GM19324 (cell line): Measurements from ENCODE around the gene TDP1.

ENCODE experiments used
- ATAC-seq: cut with Tn5 transposase; IDR thresholded peaks from one replicate; pipeline ENCODE4 v1.9.1; 2021; ENCODE audit warnings: mild to moderate bottlenecking, moderate library complexity; ENCODE audit not compliant: unreplicated experiment, low FRiP score

The TDP1 gene

GRCh38 chr14:90039253-90040010 lies 83.7 kb downstream of the TDP1 start:
- ATAC-seq: no peak

DNA sequence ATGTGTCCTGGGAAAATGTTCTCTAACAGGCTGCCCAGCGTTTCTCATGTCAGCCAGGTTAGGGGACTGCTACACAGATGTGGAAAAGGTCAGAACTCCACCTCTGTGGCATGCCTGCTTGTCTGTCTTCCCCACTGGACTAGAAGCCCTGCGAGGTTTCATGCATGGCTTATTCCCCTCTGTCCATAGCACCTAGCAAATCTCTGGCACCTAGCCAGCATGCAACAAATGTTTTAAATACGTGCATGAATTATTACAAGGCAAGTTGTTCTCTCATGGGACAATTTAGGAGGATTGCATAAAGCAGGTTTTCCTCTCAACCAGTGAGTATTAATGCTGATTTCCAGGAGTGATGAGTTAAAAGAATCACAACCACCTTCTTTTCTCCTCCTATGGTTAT lies 84.7 kb downstream of the TDP1 start:
- ATAC-seq: no peak

- no peak for ATAC-seq
Observed at GRCh38 chr14:90042496-90043252, 86.9 kb downstream of the TDP1 start.

- ATAC-seq: no peak
Observed at GRCh38 chr14:90045616-90046015, 89.9 kb downstream of the TDP1 start.

DNA sequence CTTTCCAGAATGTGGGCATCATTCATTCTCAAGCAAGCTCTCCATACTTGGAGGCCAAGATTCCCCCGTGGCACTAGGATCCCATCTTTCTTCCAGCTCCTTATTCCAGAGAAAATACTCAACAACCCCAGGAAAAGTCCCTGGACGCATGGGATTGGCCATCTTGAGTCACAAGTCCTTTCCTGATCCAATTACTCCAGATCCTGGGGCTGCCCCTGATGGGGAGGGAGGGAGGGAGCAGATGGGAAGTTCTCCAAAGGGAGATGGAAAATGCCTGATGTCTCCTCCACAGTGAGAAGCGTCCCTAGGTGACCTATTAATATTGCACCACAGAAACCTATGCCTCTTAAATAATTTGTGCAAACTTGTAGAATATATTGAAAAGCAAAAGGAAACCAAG lies 93.7 kb downstream of the TDP1 start:
- ATAC-seq: no peak

DNA sequence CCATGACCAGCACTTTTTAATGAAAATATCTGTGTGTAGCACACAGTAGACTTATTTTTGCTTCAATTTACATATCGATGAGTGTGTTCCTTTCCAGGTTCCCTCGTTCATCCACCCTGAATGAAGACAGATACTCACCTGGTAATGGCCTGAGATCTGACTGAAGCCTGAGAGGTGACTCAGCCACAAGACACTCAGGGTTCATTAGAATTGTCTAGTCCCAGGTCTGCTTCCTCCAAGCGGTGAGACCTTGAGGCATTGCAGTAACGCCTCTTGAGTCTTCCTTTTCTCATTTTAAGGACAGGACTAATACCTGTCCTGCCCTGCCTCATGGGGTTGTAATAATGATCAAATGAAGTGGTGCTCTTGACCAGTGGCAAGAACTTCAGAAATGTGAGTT lies 94.5 kb downstream of the TDP1 start:
- ATAC-seq: no peak

DNA sequence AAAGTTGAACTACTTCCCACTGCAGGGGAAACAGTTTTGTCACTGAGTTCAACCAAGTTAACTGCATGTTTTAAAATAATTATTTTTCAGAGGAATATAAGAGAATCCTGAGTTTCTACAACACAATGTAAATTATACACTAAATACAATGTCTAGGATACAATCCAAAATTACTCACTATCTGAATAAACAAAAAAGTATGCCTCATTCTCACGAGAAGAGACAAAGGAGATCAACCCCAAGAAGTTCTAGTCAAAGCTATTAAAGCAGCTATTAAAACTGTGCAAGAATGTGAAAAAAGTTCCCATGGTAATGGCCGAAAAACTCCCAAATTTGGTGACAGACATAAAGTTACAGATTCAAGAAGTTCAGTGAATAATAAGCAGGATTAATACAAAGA lies 97.3 kb downstream of the TDP1 start:
- no peak for ATAC-seq

GRCh38 chr14:90054803-90055202 lies 99.1 kb downstream of the TDP1 start:
- no peak for ATAC-seq

GRCh38 chr14:90056826-90057225 lies 101.1 kb downstream of the TDP1 start:
- no peak for ATAC-seq

GRCh38 chr14:90058876-90059458 lies 103.2 kb downstream of the TDP1 start:
- ATAC-seq: no peak

DNA sequence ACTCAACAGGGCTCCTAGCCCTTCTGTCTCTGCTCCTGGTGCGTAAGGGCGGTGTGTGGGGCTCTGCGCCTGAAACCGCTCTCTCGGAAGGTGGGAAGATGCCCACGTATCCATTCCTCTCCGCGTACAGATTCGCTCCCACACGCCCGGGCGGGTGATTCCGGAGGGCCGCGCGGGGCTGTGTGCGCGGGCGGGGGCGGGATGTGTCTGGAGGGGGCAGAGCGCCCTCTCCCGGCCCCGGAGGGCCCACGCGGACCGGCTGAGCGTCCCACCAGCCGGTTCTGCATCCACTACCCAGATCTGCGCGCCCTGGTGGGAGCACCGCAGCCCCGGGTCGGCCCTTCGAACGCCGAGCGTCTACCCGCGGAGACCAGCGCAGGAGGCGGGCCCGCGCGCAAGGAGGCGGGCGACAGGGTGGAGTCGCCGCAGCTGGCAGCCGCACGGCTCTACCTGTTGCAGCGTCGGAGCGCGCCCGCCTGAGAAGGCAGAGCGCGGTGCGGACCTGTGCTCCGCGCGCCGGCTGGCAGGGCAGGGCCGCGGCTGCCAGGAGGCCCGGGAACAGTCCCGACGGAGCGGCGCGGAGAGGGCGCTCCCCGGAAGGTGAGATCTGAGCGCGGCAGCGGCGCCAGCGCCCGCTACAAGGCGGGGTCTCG lies 104.7 kb downstream of the TDP1 start:
- ATAC-seq: no peak

DNA sequence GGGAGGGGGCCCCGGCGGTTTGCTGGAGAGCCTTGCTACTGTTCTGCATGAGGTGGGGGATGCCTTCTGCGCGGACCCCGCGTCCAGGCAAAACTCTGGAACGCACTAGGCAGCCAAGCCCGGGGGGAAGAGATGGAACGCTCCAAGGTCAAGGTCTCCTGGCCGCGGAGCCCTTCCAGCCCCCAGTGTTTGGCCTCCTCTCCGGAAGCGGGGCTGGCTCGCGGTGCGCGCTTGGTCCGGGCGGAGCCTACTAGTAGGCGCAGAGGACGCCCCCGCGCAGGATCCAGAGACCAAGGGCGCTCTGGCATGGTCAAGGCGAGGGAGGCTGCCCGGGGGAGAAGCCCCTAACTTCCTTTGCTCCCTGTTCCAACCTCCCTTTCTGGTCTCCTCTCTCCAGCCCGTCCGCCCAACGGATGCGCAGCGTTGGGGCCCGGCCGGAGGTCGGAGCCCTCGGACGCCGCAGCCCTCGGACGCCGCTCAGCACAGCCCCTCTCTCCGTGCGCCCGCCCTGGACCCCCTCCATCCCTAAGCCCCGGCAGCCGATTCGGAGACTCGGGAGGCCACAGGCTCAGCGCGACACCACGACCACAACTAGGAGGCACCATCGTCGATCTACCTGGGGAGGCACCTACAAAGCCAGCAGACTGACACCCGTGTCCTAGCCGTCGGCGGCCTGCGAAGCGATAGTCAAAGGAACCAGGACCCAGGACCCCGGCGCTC lies 105.4 kb downstream of the TDP1 start:
- no peak for ATAC-seq

DNA sequence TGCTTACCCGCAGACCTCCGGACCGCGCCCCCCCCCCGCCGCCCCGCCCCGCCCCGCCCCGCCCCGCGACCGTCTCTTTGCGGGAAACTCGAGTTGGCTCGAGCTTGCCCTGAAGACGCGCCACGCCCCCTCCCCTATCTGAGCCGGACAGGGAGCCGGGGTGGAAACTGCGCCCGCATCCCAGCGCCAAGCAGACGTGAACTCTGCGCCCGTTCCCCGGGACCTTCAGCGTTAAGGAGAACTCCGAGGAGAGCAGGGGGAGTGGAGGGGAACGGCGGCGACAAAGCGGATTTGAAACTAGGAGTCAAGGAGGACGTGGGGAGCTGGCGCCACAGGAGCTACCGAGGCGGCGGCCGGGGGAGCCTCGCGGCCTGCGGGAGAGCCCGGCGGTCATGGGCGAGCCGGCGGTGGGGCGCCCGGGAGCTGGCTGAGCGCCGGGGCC lies 106.0 kb downstream of the TDP1 start, which contains the start of gene KCNK13:
Gene KCNK13, plus strand, starts transcription at position 310 of the 442 bp plus-strand sequence. CDS start 212 bp downstream, outside the sequence.
- ATAC-seq: no peak

- no peak for ATAC-seq
Observed at GRCh38 chr14:90062127-90062794, 106.5 kb downstream of the TDP1 start.

DNA sequence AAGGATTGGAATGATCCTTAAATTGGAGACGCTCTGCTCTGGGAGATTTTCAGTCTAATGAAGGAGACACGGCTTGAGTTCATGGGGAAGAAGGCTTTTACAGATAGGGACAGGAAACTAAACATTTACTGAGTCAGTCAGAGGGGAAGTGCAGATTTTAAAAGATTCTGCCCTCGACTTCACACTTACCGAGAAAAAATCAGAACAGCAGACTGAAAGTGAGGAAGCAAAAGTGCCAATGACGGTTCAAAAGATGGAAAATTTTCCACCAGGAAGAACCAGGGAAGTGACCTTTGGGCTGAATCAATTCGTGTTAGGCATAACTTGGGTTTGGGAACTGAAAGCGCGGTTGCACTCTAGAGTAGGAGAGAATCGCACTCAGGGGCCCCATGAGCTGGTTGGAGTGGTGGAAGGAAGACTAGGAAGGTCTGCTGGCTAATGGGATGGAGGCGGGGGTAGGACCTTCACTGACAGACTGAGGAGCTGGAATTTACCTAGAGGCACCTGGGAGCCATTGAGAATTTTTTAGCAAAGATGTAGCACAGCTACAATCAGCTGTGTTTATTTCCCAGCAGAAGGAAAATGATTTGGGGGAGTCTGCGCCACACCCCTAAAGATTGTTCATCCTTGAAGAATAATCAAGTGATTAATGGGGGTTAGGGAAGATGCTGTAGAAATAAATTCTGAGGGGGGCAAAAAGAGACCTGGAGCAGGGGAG lies 107.3 kb downstream of the TDP1 start:
- ATAC-seq: no peak

DNA sequence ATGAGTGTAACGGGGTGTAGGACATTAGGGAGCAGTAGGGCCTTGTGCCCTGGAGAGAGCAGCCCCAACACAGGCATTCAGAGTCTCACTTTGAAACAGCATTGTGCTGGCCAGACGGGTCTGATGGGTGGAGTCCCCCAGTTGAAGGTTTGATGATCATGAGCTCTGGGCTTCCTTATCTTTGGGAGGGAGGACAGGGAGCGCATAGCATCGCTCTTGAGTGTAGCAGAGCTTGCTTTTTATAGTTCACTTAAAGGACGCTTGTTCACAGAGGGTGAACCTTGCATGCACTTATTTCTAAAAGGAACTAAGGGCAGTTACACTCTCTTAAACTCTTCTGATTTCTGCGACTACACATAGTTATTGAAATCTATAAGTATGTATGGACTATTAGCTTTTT lies 116.6 kb downstream of the TDP1 start:
- no peak for ATAC-seq

DNA sequence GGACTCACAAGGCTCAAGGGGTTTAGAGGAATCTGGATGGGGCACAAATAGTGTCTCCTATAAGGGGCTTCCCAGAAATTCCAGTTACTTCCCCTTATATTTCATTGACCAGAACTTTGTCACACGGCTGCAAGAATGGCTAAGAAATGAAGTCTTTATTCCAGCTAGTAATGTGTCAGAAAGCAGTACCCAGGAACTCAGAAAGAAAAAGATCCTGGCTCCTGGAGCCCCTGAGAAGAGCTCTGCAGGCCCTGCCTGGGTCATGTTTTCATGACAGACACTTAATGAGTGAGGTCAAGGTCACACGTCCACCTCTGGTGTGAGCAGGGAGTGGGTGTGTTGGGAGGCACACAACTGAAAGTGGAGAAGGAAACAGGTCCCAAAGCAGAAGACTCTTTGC lies 123.8 kb downstream of the TDP1 start:
- ATAC-seq: no peak

- no peak for ATAC-seq
Observed at GRCh38 chr14:90087433-90087832, 131.7 kb downstream of the TDP1 start.

GRCh38 chr14:90088176-90088575 lies 132.4 kb downstream of the TDP1 start:
- ATAC-seq: no peak
